ENCODE results near the gene SPATC1L.

SPATC1L gene

DNA sequence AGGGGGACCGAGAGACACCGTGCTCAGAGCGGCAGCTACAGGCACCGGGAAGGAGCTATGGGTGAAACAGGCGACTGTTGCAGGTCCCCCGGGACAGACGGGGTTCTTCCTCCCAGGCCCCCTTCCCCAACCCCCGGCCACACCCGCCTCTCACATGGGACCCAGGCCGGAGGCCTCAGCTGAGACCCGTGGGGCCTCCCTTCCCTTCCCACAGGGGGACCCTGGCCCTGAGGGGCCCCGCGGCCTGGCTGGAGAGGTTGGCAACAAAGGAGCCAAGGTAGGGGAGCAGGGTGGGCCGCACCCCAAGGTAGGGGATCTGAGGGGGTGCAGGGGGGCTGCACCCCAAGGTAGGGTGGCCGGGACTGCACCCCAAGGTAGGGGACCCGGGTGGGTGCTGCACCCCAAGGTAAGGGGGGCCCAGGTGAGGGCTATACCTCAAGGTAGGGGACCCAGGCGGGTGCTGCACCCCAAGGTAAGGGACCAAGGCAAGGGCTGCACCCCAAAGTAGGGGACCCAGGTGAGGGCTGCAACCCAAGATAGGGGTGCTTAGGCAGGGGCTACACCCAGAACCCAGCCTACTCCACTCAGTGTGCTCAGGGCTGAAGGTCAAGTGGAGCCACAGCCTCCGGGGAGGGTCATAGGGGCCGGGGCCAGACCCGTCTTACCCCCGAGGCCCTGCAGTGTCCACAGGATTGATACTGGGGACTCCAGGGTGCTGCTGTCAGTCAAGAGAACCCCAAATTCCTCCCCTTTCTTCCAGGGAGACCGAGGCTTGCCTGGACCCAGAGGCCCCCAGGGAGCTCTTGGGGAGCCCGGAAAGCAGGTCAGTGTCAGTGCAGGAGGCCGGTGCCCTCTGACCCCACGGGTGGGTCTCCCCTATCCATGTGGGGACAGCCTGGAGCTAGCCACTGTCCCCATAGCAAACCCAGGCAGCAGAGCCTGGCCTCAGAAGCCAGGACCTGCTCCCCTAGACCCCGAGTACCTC, 63.7 kb downstream of the SPATC1L start:
- DNase-seq (ENCODE audit: low read depth) = no peak

GRCh38 chr21:46119637-46120271, 64.5 kb downstream of the SPATC1L start:
- no peak for DNase-seq (ENCODE audit: low read depth)

DNA sequence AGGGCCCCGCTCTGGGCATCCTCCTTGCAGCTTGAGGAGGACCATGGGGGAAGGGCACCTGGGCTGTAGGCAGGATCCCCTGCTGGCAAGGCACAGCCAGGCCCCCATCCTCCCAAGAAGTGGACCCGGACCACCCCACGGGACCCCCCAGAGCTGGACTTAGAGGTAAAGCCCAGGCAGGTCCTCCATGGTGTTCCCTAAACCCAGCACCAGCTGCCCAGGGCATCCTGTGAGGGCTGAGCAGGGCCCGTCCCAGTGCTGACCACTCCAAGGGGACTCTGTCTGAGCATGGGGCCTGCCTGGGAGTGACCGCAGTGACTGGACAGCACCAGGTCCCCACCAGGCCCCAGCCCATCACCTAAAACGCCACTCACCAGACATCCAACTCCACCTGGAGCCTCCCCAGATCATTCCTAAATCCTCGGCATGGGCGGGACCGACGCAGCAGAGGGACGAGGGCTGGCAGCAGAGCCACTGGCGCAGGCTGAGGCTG, 65.1 kb downstream of the SPATC1L start:
- DNase-seq (ENCODE audit: low read depth) = no peak

DNA sequence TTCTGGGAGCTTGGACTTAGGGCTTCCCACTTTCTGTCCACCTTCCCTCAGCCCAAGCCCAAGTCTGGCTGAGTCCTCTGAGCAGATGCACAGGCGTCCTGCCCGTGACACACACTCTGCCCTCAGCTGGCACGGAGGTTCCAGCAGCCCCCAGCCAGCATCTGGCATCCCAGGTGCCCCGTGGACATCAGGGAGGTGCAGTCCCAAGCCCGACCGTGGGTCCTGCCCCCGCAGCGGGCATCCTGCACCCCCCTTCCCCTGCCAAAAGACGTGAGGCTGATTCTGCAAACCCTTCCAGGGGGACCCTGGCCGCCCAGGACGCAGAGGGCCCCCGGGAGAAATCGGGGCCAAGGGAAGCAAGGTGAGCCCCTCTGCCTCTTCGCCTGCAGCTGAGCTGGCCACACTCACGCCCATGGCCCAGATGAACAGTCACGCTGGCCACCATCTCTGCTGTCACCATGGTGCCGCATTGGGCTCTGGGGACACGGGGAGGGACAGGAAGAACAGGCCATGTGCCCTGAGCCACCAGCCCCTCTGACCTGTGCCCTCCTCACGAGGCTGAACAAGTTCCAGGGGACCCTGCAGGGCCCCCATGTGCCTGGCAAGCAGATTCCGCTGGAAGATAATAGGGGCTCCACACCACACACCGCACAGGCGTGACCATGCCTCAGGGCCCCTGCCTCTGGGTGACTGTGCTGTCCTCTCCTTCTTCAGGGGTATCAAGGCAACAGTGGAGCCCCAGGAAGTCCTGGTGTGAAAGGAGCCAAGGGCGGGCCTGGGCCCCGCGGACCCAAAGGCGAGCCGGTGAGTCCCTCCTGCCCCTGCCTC, 65.7 kb downstream of the SPATC1L start:
- DNase-seq (ENCODE audit: low read depth) = no peak

GRCh38 chr21:46117586-46118315, 66.5 kb downstream of the SPATC1L start:
- no peak for DNase-seq (ENCODE audit: low read depth)

- peak; percentile 50 for DNase-seq (ENCODE audit: low read depth)
Observed at GRCh38 chr21:46116776-46117585, 67.3 kb downstream of the SPATC1L start.

DNA sequence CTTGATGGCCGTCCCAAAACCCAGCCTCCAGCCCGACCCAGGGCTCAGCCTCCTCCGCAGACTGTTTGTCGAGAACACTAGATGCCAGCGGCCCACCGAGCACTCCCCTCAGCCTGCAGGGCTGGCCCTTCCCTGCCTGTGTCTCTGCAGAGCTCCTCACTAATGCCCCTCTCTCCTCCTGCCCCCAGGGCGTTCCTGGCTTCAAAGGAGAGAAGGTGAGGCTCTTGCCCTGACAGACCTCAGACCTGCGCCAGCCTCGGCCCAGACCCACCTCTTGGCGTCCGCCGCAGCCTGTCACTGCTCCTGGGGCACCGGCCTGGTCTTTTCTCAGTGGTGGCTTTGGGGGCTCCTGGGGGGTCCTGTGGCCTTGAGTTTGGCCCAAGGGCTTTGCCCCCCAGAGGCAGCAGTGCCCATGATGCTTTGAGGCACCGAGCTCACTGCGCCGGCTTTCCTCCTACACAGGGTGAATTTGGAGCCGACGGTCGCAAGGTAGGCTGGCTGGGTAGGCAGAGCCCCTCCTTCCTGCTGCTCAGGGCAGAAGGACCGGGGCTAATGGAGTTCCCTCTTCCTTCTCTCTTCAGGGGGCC, 68.0 kb downstream of the SPATC1L start:
- DNase-seq (ENCODE audit: low read depth) = no peak

DNA sequence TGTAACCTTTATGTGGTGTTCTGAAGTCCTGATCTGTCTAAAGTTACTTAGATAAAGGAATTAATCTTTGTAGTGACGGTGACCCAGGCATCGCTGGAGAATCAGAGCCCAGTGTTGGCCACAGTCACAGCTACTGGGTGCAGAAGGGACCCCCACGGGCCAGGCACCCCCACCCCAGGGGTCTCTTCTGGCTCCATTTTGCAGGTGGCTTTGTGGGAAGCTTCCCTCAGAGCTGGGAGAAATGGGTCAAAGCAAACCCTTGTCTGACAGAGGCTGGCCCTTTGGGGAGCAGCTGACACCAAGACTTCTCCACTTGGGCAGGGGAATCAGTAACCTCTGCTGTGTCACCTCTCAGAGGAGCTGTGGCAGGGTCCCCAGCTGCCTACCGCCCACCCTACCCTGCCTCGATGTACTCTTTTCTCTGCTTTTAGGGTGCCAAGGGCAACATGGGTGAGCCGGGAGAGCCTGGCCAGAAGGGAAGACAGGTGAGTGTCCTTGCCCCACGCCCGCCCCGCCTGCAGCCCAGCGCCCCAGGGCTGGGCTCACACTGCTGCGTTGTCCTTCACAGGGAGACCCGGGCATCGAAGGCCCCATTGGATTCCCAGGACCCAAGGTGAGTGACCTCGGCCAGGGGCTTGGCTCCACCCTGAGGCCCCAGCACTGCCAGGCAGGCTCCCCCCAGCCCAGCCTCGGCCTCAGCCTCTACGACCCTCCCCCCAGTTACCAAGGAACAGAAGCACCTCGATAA, 68.6 kb downstream of the SPATC1L start:
- no peak for DNase-seq (ENCODE audit: low read depth)

- DNase-seq (ENCODE audit: low read depth) = no peak
Observed at GRCh38 chr21:46114963-46115362, 69.3 kb downstream of the SPATC1L start.

- DNase-seq (ENCODE audit: low read depth) = no peak
Observed at GRCh38 chr21:46113497-46114176, 70.6 kb downstream of the SPATC1L start.

- no peak for DNase-seq (ENCODE audit: low read depth)
Observed at GRCh38 chr21:46112725-46113215, 71.5 kb downstream of the SPATC1L start.

DNA sequence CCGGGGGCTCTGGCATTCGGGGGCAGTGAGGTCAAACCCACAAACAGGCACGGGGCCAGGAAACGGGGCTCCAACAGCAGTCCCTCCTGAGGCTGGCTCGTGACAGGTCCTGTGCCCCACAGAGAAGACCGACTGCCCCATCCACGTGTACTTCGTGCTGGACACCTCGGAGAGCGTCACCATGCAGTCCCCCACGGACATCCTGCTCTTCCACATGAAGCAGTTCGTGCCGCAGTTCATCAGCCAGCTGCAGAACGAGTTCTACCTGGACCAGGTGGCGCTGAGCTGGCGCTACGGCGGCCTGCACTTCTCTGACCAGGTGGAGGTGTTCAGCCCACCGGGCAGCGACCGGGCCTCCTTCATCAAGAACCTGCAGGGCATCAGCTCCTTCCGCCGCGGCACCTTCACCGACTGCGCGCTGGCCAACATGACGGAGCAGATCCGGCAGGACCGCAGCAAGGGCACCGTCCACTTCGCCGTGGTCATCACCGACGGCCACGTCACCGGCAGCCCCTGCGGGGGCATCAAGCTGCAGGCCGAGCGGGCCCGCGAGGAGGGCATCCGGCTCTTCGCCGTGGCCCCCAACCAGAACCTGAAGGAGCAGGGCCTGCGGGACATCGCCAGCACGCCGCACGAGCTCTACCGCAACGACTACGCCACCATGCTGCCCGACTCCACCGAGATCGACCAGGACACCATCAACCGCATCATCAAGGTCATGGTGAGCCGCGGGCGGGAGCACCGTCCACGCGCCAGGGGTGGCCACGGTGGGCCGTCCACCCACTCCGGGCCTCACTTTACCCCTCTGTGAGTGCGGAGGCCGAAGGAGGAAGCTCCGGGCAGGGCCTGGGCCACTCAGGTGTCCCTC, 72.2 kb downstream of the SPATC1L start:
- no peak for DNase-seq (ENCODE audit: low read depth)

DNA sequence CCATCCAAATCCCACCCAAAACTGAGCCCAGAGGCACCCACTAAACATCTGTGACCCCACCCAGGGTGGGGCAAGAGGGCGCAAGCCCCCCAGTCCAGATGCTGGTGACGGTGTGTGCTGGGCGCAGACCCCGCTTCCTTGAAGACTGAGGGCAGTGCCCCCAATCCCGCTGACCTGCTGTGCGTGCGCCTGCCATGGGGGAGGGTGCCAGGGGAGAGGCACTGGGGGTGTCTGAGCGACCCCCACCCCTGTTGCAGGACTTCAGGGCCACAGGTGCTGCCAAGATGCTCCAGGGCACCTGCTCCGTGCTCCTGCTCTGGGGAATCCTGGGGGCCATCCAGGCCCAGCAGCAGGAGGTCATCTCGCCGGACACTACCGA, 73.1 kb downstream of the SPATC1L start:
- no peak for DNase-seq (ENCODE audit: low read depth)
